Measurements from ENCODE around the gene ELL. TPM values are rescaled to one million over a fixed set of nuclear protein-coding genes. Genes with fewer than 3 reads are reported as not detected.

Gene ELL
- total RNA-seq, 1 donor from 2014 or later, result 27.0 TPM

DNA sequence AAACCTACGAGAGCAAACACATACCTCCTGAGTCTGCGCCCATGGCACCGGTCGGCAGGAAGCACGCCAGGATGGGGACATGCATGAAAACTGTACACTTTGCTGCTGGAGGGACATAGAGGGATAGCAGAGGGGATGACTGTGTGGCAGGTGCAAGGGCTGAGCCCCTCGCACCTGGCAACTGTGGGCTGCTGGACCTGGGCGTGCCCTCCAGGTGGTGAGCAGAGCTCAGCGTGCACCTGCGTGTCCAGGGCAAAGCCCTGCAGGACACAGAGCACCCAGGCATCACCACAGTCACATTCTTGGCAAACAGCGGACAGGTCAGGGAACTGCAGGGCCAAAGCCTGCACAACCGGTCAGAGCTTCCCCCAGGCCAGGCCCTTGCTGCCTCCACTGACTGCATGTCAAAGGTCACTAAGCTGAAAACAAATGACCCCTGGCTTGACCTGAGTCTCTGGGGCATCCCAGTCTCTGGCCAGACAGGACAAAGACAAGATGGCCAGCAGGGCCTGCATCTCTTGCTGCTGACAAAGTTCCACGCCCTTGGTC is 75.0 kb downstream of the ELL start:
- Mint-ChIP-seq H3K4me3 (ENCODE audit: low read depth) (no peak overlapping the region), H3K9me3 (peaks cover 5% of the 10 kb centered on the region), H3K27me3 (ENCODE audit: low read depth) (no peaks in the 10 kb centered on the region), H3K4me1 (ENCODE audit: low read depth) (peaks cover 6% of the 10 kb centered on the region), H3K36me3 (ENCODE audit: low read depth) (peaks cover 57% of the 10 kb centered on the region), H3K27ac (no peak overlapping the region)
- intact Hi-C loops (cut with micrococcal nuclease), result no loop called here
- no peak for DNase-seq (ENCODE audit: low spot score)

DNA sequence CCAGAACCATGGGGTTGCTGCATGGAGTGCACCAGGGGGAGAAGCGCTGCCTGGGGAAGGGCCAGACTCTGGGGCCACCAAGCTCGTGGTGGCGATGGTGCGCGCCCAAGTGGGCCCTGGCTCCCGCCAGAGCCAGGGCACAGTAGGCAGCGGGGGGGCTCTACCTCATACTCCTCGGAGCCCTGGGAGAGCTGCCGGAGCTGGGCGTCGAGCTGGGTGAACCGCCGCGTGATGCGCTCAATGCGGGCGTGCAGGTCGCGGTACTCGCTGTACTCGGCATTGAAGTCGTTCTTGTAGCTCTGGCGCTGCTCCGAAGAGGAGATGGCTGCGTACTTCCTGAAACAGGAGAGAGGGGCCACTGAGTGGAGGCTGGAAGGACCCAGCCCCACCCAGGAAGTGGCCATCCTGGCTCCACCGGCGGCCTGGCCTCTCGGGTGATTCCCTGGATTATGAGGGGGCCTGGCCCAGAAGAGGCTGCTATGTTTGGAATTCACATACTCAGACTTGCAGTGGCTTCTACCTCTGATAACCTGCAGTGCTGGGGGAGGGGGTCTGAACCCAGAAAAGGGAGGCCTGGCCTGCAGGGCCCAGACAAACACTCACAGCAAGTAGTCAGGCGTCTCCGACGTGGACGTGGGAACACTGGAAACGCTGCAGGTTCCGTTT is 75.6 kb downstream of the ELL start:
- no peak overlapping the region for H3K4me3 Mint-ChIP-seq (ENCODE audit: low read depth)
- no peak overlapping the region for H3K27ac Mint-ChIP-seq
- peaks cover 57% of the 10 kb centered on the region for H3K36me3 Mint-ChIP-seq (ENCODE audit: low read depth)
- no peaks in the 10 kb centered on the region for H3K27me3 Mint-ChIP-seq (ENCODE audit: low read depth)
- no peak for DNase-seq (ENCODE audit: low spot score)
- peaks cover 5% of the 10 kb centered on the region for H3K9me3 Mint-ChIP-seq
- intact Hi-C loops (cut with micrococcal nuclease), result no loop called here
- H3K4me1 Mint-ChIP-seq (ENCODE audit: low read depth), result peaks cover 6% of the 10 kb centered on the region

- peaks cover 52% of the 10 kb centered on the region for H3K36me3 Mint-ChIP-seq (ENCODE audit: low read depth)
- no peak overlapping the region for H3K4me3 Mint-ChIP-seq (ENCODE audit: low read depth)
- intact Hi-C loops (cut with micrococcal nuclease), result no loop called here
- peaks cover 5% of the 10 kb centered on the region for H3K9me3 Mint-ChIP-seq
- H3K27me3 Mint-ChIP-seq (ENCODE audit: low read depth), result no peaks in the 10 kb centered on the region
- peaks cover 8% of the 10 kb centered on the region for H3K4me1 Mint-ChIP-seq (ENCODE audit: low read depth)
- DNase-seq (ENCODE audit: low spot score), result no peak
- H3K27ac Mint-ChIP-seq, result no peak overlapping the region
Measured at GRCh38 chr19:18445262-18445948, 76.5 kb downstream of the ELL start.

- Mint-ChIP-seq H3K27ac (no peak overlapping the region), H3K4me1 (ENCODE audit: low read depth) (peaks cover 9% of the 10 kb centered on the region), H3K36me3 (ENCODE audit: low read depth) (peaks cover 50% of the 10 kb centered on the region), H3K27me3 (ENCODE audit: low read depth) (no peaks in the 10 kb centered on the region), H3K9me3 (peaks cover 5% of the 10 kb centered on the region), H3K4me3 (ENCODE audit: low read depth) (no peak overlapping the region)
- intact Hi-C loops (cut with micrococcal nuclease), result no loop called here
- no peak for DNase-seq (ENCODE audit: low spot score)
Measured at GRCh38 chr19:18444513-18444912, 77.4 kb downstream of the ELL start.

DNA sequence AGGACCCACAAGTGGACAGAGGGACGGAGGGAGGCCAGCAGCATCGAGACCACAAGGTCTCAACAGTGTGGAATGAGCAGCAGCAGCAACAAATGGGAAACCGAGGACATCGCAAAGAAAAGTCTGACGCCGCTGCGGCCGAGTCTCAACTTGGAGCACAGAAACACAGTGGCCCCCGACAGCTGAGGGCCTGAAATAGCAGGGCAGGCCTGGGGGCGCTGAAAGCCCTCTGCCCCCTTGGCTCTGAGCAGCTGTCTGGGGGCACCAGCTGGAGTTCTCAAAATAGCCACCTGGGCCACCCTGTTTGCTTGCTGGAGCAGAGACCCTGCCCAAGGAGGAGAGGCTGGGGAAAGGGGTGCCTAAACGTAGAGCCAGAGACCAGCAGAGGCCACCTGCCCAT is 78.0 kb downstream of the ELL start:
- intact Hi-C loops (cut with micrococcal nuclease), result no loop called here
- no peaks in the 10 kb centered on the region for H3K27me3 Mint-ChIP-seq (ENCODE audit: low read depth)
- DNase-seq (ENCODE audit: low spot score), result no peak
- no peak overlapping the region for H3K4me3 Mint-ChIP-seq (ENCODE audit: low read depth)
- H3K9me3 Mint-ChIP-seq, result peaks cover 5% of the 10 kb centered on the region
- H3K36me3 Mint-ChIP-seq (ENCODE audit: low read depth), result peaks cover 45% of the 10 kb centered on the region
- no peak overlapping the region for H3K27ac Mint-ChIP-seq
- H3K4me1 Mint-ChIP-seq (ENCODE audit: low read depth), result peaks cover 9% of the 10 kb centered on the region

- H3K36me3 Mint-ChIP-seq (ENCODE audit: low read depth), result peaks cover 41% of the 10 kb centered on the region
- intact Hi-C loops (cut with micrococcal nuclease), result no loop called here
- no peaks in the 10 kb centered on the region for H3K27me3 Mint-ChIP-seq (ENCODE audit: low read depth)
- no peak overlapping the region for H3K27ac Mint-ChIP-seq
- DNase-seq (ENCODE audit: low spot score), result no peak
- no peak overlapping the region for H3K4me3 Mint-ChIP-seq (ENCODE audit: low read depth)
- H3K4me1 Mint-ChIP-seq (ENCODE audit: low read depth), result peaks cover 9% of the 10 kb centered on the region
- peaks cover 5% of the 10 kb centered on the region for H3K9me3 Mint-ChIP-seq
Measured at GRCh38 chr19:18443406-18443805, 78.5 kb downstream of the ELL start.

- H3K9me3 Mint-ChIP-seq, result peaks cover 5% of the 10 kb centered on the region
- H3K27ac Mint-ChIP-seq, result no peak overlapping the region
Measured at GRCh38 chr19:18442941-18443340, 78.9 kb downstream of the ELL start.

DNA sequence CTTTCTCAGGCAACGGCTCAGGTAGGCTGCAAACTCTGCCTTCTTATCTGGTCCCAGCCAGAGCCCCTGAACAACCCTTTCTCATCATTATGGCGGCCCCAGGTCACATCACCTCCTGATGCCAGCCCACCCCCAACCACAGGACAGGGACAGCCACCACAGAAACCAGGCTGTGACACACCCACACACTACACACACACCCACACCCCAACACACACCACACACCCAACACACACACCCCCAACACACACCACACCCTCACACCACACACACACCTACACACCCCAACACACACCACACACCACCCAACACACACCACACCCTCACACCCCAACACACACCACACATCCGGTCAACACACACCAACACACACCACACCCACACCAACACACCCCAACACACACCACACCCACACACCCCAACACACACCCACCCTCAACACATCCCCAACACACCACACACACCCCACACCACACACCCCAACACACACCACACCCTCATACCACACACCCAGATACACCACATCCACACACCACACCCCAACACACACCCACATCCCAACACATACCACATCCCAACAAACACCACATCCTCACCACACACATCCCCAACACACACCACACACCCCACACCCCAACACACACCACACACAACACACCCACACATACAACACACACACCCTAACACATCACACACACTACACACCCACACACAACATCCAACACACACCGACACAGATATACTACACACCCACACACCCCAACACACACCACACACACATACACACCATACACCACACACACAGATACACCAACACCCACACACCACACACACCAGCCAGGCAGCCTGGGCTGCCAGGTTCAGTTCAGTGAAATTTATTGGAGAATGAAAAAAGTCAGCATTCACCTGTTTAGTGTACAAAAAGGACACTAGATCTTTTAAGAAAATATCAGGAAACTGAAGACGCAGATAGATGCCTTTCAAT is 79.8 kb downstream of the ELL start:
- Mint-ChIP-seq H3K4me1 (ENCODE audit: low read depth) (peaks cover 9% of the 10 kb centered on the region), H3K36me3 (ENCODE audit: low read depth) (peaks cover 32% of the 10 kb centered on the region), H3K9me3 (peaks cover 5% of the 10 kb centered on the region), H3K27ac (peak overlapping the region; percentile 76), H3K4me3 (ENCODE audit: low read depth) (no peak overlapping the region), H3K27me3 (ENCODE audit: low read depth) (no peaks in the 10 kb centered on the region)
- DNase-seq (ENCODE audit: low spot score), result no peak
- intact Hi-C loops (cut with micrococcal nuclease), result no loop called here

More at GRCh38 chr19:18442941-18443340, 78.9 kb downstream of the ELL start:
- Mint-ChIP-seq H3K27me3 (ENCODE audit: low read depth) (no peaks in the 10 kb centered on the region), H3K36me3 (ENCODE audit: low read depth) (peaks cover 37% of the 10 kb centered on the region), H3K4me1 (ENCODE audit: low read depth) (peaks cover 9% of the 10 kb centered on the region), H3K4me3 (ENCODE audit: low read depth) (no peak overlapping the region)
- no peak for DNase-seq (ENCODE audit: low spot score)
- intact Hi-C loops (cut with micrococcal nuclease), result no loop called here

DNA sequence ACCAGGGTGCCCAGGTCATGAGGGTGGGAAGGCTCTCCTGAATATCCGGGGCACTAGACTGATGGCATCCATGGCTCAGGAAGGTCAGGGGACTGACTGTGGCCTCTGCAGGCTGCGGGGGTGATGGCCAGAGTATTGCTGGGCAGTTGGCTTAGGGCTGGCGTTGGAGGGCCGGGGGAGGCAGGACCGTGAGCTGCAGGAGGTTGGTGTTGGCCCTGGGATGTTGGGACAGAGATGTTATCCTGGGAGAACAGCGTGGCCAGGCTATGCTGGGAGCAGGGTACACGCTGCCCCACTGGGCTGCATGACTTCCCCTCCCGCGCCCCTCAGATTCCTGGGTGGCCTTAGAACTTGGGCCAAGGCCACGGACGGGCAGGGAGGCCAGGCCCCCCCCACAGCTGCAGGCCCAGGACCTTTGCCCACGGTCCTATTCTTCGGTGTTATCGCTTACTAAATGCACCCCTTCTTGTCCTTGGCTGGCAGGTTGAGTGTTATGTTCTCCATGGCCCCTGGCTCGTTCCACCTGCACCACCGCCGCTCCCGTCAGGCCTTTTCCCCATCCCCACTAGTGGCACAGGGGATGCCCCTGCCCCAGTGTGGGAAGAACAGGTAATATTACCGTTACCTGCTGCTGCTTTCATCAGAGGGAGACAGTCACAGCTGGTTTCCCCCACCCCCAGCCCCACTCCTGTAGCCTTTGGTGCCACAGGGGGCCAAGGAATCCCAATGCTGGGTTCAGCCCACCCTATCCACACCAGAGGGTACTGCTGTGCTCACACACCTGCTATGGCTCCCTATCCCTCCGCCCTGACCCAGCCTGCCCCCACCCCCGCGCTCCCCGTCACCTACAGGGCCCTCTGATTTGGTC is 80.7 kb downstream of the ELL start:
- Mint-ChIP-seq H3K27ac (no peak overlapping the region), H3K4me3 (ENCODE audit: low read depth) (no peak overlapping the region), H3K4me1 (ENCODE audit: low read depth) (peaks cover 12% of the 10 kb centered on the region), H3K9me3 (peaks cover 5% of the 10 kb centered on the region), H3K36me3 (ENCODE audit: low read depth) (peaks cover 27% of the 10 kb centered on the region), H3K27me3 (ENCODE audit: low read depth) (no peaks in the 10 kb centered on the region)
- no peak for DNase-seq (ENCODE audit: low spot score)
- intact Hi-C loops (cut with micrococcal nuclease), result no loop called here

- H3K4me1 Mint-ChIP-seq (ENCODE audit: low read depth), result peaks cover 14% of the 10 kb centered on the region
- no peak overlapping the region for H3K27ac Mint-ChIP-seq
- no peak overlapping the region for H3K4me3 Mint-ChIP-seq (ENCODE audit: low read depth)
- no peaks in the 10 kb centered on the region for H3K27me3 Mint-ChIP-seq (ENCODE audit: low read depth)
- DNase-seq (ENCODE audit: low spot score), result no peak
- H3K36me3 Mint-ChIP-seq (ENCODE audit: low read depth), result peaks cover 27% of the 10 kb centered on the region
- H3K9me3 Mint-ChIP-seq, result peaks cover 5% of the 10 kb centered on the region
- intact Hi-C loops (cut with micrococcal nuclease), result no loop called here
Measured at GRCh38 chr19:18440415-18440877, 81.4 kb downstream of the ELL start.

GRCh38 chr19:18439910-18440237 is 82.0 kb downstream of the ELL start:
- Mint-ChIP-seq H3K4me3 (ENCODE audit: low read depth) (no peak overlapping the region), H3K4me1 (ENCODE audit: low read depth) (peaks cover 14% of the 10 kb centered on the region), H3K27me3 (ENCODE audit: low read depth) (no peaks in the 10 kb centered on the region), H3K9me3 (peaks cover 5% of the 10 kb centered on the region), H3K27ac (no peak overlapping the region), H3K36me3 (ENCODE audit: low read depth) (peaks cover 27% of the 10 kb centered on the region)
- intact Hi-C loops (cut with micrococcal nuclease), result loop anchor here (5.0 kb wide), 1 partner anchor 347 kb away; no protein-coding TSS in a partner anchor
- no peak for DNase-seq (ENCODE audit: low spot score)
